Measurements from ENCODE around the gene MAP2K7. TPM values are rescaled to one million over a fixed set of nuclear protein-coding genes. Genes with fewer than 3 reads are reported as not detected.

The MAP2K7 gene
- total RNA-seq, 1 experiment from 2014 or later = 39.4 TPM

GRCh38 chr19:7925171-7925851, 21.6 kb downstream of the MAP2K7 start (continued):
- no peak for TF ChIP-seq ATF6 (CRISPR knock-in tag; IDR thresholded peaks at IDR 0.05)
- peak; percentile 94 for TF ChIP-seq CBFB (CRISPR knock-in tag; IDR thresholded peaks at IDR 0.05; ENCODE audit: low read depth)
- peak; percentile 98 for TF ChIP-seq MAX (CRISPR knock-in tag; IDR thresholded peaks at IDR 0.05)
- TF ChIP-seq MYBL2 (CRISPR knock-in tag; IDR thresholded peaks at IDR 0.05) = peak; percentile 94
- no peak for TF ChIP-seq ATF3 (CRISPR knock-in tag; conservative IDR thresholded peaks at IDR 0.05)
- peak; percentile 48 for TF ChIP-seq USF2 (CRISPR knock-in tag; IDR thresholded peaks at IDR 0.05)
- TF ChIP-seq ZSCAN18 (CRISPR knock-in tag; IDR thresholded peaks at IDR 0.05) = no peak
- peak; percentile 48; the same call in 1 of the 2 replicates for TF ChIP-seq PRDM15 (CRISPR knock-in tag; IDR thresholded peaks at IDR 0.05)
- no peak for TF ChIP-seq GRHL2 (CRISPR knock-in tag; IDR thresholded peaks at IDR 0.05; ENCODE audit: insufficient replicate concordance, severe bottlenecking)
- peak; percentile 83 for TF ChIP-seq ZBTB21 (CRISPR knock-in tag; IDR thresholded peaks at IDR 0.05; ENCODE audit: borderline replicate concordance)
- TF ChIP-seq IRF1 (CRISPR knock-in tag; IDR thresholded peaks at IDR 0.05) = peak; percentile 77; the same call in 1 of the 2 replicates
- no peak for TF ChIP-seq EMX1 (CRISPR knock-in tag; IDR thresholded peaks at IDR 0.05)
- no peak for TF ChIP-seq ZNF425 (CRISPR knock-in tag; conservative IDR thresholded peaks at IDR 0.05)
- TF ChIP-seq SMAD3 (CRISPR knock-in tag; IDR thresholded peaks at IDR 0.05; ENCODE audit: borderline replicate concordance) = peak; percentile 91
- TF ChIP-seq USF1 (CRISPR knock-in tag; IDR thresholded peaks at IDR 0.05) = peak; percentile 58
- TF ChIP-seq ZNF671 (CRISPR knock-in tag; IDR thresholded peaks at IDR 0.05) = no peak
- TF ChIP-seq E2F4 (CRISPR knock-in tag; IDR thresholded peaks at IDR 0.05; ENCODE audit: borderline replicate concordance, low read depth) = peak; percentile 80; the same call in 1 of the 2 replicates
- TF ChIP-seq ZNF317 (CRISPR knock-in tag; IDR thresholded peaks at IDR 0.05; ENCODE audit: borderline replicate concordance, low read depth) = no peak
- no peak for TF ChIP-seq MXD4 (CRISPR knock-in tag; IDR thresholded peaks at IDR 0.05; ENCODE audit: borderline replicate concordance)
- peak; percentile 86; the same call in 1 of the 2 replicates for TF ChIP-seq ELF4 (CRISPR knock-in tag; IDR thresholded peaks at IDR 0.05; ENCODE audit: low read depth)
- peak; percentile 86; the same call in 1 of the 2 replicates for TF ChIP-seq TCF7 (CRISPR knock-in tag; IDR thresholded peaks at IDR 0.05; ENCODE audit: low read depth)
- TF ChIP-seq ZNF121 (CRISPR knock-in tag; IDR thresholded peaks at IDR 0.05) = no peak
- TF ChIP-seq FOXJ3 (CRISPR knock-in tag; IDR thresholded peaks at IDR 0.05; ENCODE audit: borderline replicate concordance) = no peak
- TF ChIP-seq NFE2L1 (CRISPR knock-in tag; IDR thresholded peaks at IDR 0.05) = peak; percentile 96; the same call in 1 of the 2 replicates
- TF ChIP-seq ZNF423 (CRISPR knock-in tag; IDR thresholded peaks at IDR 0.05) = peak; percentile 66; the same call in 1 of the 2 replicates
